ENCODE results near the gene LGSN.
"Not testable (repeated sequence)": the region's sequence is repeated elsewhere in the genome, so short reads cannot be mapped to it uniquely, and the experiment has no call there.

The LGSN gene

GRCh38 chr6:63227928-63228894, 91.6 kb downstream of the LGSN start:
- H3K4me1 ChIP-seq (ENCODE audit: control insufficient read depth in 1 of 2, insufficient read depth in 1 of 2, low read depth in 1 of 2, low read length in 1 of 2); H3K27me3 ChIP-seq; H3K9me3 ChIP-seq; H3K36me3 ChIP-seq; H3K4me3 ChIP-seq (ENCODE audit: low read depth in 1 of 2, low read length in 1 of 2); H3K27ac ChIP-seq: not testable (repeated sequence)

DNA sequence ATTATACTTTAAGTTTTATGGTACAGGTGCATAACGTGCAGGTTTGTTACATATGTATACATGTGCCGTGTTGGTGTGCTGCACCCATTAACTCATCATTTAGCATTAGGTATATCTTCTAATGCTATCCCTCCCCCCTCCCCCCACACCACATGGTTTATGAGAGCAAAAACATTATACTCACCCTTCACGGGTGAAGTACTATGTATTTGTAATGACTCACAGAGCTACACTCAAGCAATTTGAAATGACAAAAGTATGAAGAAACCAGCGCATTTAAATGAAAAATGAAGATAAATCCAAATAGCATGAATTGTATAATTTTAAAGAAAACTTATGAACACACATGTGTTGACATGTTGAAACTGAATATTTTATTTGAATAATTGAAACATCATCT, 93.8 kb downstream of the LGSN start:
- H3K9me3 ChIP-seq; H3K4me3 ChIP-seq (ENCODE audit: low read depth in 1 of 2, low read length in 1 of 2); H3K27me3 ChIP-seq; H3K4me1 ChIP-seq (ENCODE audit: control insufficient read depth in 1 of 2, insufficient read depth in 1 of 2, low read depth in 1 of 2, low read length in 1 of 2); H3K36me3 ChIP-seq; H3K27ac ChIP-seq: not testable (repeated sequence)

Data from neutrophil (primary cell).